Neural progenitor cell (in vitro differentiated cells): ENCODE measurements around the gene MGRN1. TPM values are rescaled to one million over a fixed set of nuclear protein-coding genes. Genes with fewer than 3 reads are reported as not detected.

Experiments used
- DNase-seq: peaks from one replicate; pipeline ENCODE4 v3.0.0-alpha.2; 2016; ENCODE audit warnings: low spot score
- H2AFZ ChIP-seq: fragments of 200-600 bp; sonication (generic); replicated peaks from 2 replicates; pipeline ENCODE4 v1.6.1; 2016; ENCODE audit warnings: antibody characterized with exemption
- H3F3A ChIP-seq: fragments of 200-600 bp; sonication (generic); 2 replicates; pipeline ENCODE4 v1.6.1; 2016; ENCODE audit warnings: antibody characterized with exemption, low read depth
- H3K27ac ChIP-seq: fragments of 200-600 bp; sonication (generic); 2 replicates; pipeline ENCODE4 v1.5.1; 2016; ENCODE audit warnings: mild to moderate bottlenecking
- H3K27me3 ChIP-seq: fragments of 200-600 bp; sonication (generic); 2 replicates; pipeline ENCODE4 v1.6.1; 2016; ENCODE audit warnings: mild to moderate bottlenecking, moderate library complexity
- H3K36me3 ChIP-seq: fragments of 200-600 bp; sonication (generic); 2 replicates; pipeline ENCODE4 v1.5.1; 2016
- H3K4me1 ChIP-seq: fragments of 200-600 bp; sonication (generic); 2 replicates; pipeline ENCODE4 v1.6.1; 2016; ENCODE audit warnings: mixed run types
- H3K4me2 ChIP-seq: fragments of 200-600 bp; sonication (generic); 2 replicates; pipeline ENCODE4 v1.6.1; 2016
- H3K4me3 ChIP-seq: fragments of 200-600 bp; sonication (generic); 2 replicates; pipeline ENCODE4 v1.5.1; 2016
- H3K79me2 ChIP-seq: fragments of 200-600 bp; sonication (generic); 2 replicates; pipeline ENCODE4 v1.6.1; 2016; ENCODE audit warnings: low read depth
- H3K9ac ChIP-seq: fragments of 200-600 bp; sonication (generic); 2 replicates; pipeline ENCODE4 v1.6.1; 2016
- H3K9me3 ChIP-seq: fragments of 200-600 bp; sonication (generic); 2 replicates; pipeline ENCODE4 v1.5.1; 2016; ENCODE audit warnings: low read depth
- H4K20me1 ChIP-seq: fragments of 200-600 bp; sonication (generic); 2 replicates; pipeline ENCODE4 v1.6.1; 2016; ENCODE audit warnings: low read depth
- H3K27ac Mint-ChIP-seq: 3 replicates; pipeline ENCODE4 v1.8.0; 2021; ENCODE audit warnings: mixed read lengths
- H3K27me3 Mint-ChIP-seq: 2 replicates; pipeline ENCODE4 v1.8.0; 2022; ENCODE audit warnings: low read depth, mild to moderate bottlenecking, inconsistent platforms, moderate library complexity, mixed read lengths; ENCODE audit not compliant: insufficient read depth
- H3K36me3 Mint-ChIP-seq: 3 replicates; pipeline ENCODE4 v1.8.0; 2021; ENCODE audit warnings: mixed read lengths
- H3K4me1 Mint-ChIP-seq: 3 replicates; pipeline ENCODE4 v1.8.0; 2021; ENCODE audit warnings: mixed read lengths
- H3K4me3 Mint-ChIP-seq: 3 replicates; pipeline ENCODE4 v1.8.0; 2021; ENCODE audit warnings: mild to moderate bottlenecking, moderate library complexity, mixed read lengths
- H3K9me3 Mint-ChIP-seq: 3 replicates; pipeline ENCODE4 v1.8.0; 2020; ENCODE audit warnings: mixed read lengths
- CTCF ChIP-seq: fragments of 200-600 bp; sonication (generic); IDR thresholded peaks from 2 replicates; pipeline ENCODE4 v1.5.1; 2017; ENCODE audit warnings: antibody characterized with exemption, mild to moderate bottlenecking
- EZH2 ChIP-seq: fragments of 200-600 bp; sonication (generic); IDR thresholded peaks from 2 replicates; pipeline ENCODE4 v1.6.1; 2017; ENCODE audit warnings: antibody characterized with exemption, mild to moderate bottlenecking, moderate library complexity
- EZH2phosphoT487 ChIP-seq: fragments of 200-600 bp; sonication (generic); IDR thresholded peaks from 2 replicates; pipeline ENCODE4 v1.6.1; 2017; ENCODE audit warnings: antibody characterized with exemption
- total RNA-seq: library from RNA; depleted of rRNA; stranded (reverse); fragments of >200 nt; gene quantifications from 2 replicates; pipeline ENCODE4 v1.2.3, GENCODE V29; 2015; ENCODE audit warnings: low replicate concordance

Gene MGRN1
- total RNA-seq, 1 donor from 2014 or later, result 17.5 TPM

- Histone ChIP-seq H3K36me3 (no peaks in the 10 kb centered on the region), H3K4me3 (no peak overlapping the region), H3K79me2 (peaks cover 31% of the 10 kb centered on the region), H3K4me1 (peaks cover 13% of the 10 kb centered on the region), H3K9me3 (no peaks in the 10 kb centered on the region), H3F3A (peaks cover 33% of the 10 kb centered on the region), H3K27ac (peak overlapping the region; percentile 30), H3K4me2 (peak overlapping the region; percentile 53), H3K9ac (no peak overlapping the region), H3K27me3 (no peaks in the 10 kb centered on the region), H2AFZ (peak overlapping the region; percentile 28), H4K20me1 (peaks cover 33% of the 10 kb centered on the region)
- Mint-ChIP-seq H3K27ac (peak overlapping the region; percentile 99), H3K9me3 (no peaks in the 10 kb centered on the region), H3K36me3 (no peaks in the 10 kb centered on the region), H3K4me1 (peaks cover 15% of the 10 kb centered on the region), H3K4me3 (peak overlapping the region; percentile 92), H3K27me3 (peaks cover 7% of the 10 kb centered on the region)
- DNase-seq, result no peak
- peak; percentile 13 for TF ChIP-seq EZH2
- no peak for TF ChIP-seq EZH2phosphoT487
These were observed 9.1 kb upstream of the MGRN1 start for GRCh38 chr16:4615384-4616046.

- peak overlapping the region; percentile 100 for H3K27ac Mint-ChIP-seq
- peak overlapping the region; percentile 79 for H3K27ac ChIP-seq
- peak; percentile 31 for TF ChIP-seq EZH2
- peak; percentile 59 for TF ChIP-seq CTCF
- no peak for TF ChIP-seq EZH2phosphoT487
- no peaks in the 10 kb centered on the region for H3K9me3 Mint-ChIP-seq
- peaks cover 15% of the 10 kb centered on the region for H3K4me1 Mint-ChIP-seq
- no peaks in the 10 kb centered on the region for H3K36me3 Mint-ChIP-seq
- H2AFZ ChIP-seq, result peak overlapping the region; percentile 29
- peak overlapping the region; percentile 75 for H3K4me2 ChIP-seq
- DNase-seq, result peak; percentile 100
- no peaks in the 10 kb centered on the region for H3K27me3 ChIP-seq
- H3K36me3 ChIP-seq, result no peaks in the 10 kb centered on the region
- peak overlapping the region; percentile 7 for H3K9ac ChIP-seq
- H4K20me1 ChIP-seq, result peaks cover 27% of the 10 kb centered on the region
- peak overlapping the region; percentile 92 for H3K4me3 Mint-ChIP-seq
- no peaks in the 10 kb centered on the region for H3K9me3 ChIP-seq
- H3K4me3 ChIP-seq, result peak overlapping the region; percentile 50
- peaks cover 33% of the 10 kb centered on the region for H3F3A ChIP-seq
- peaks cover 13% of the 10 kb centered on the region for H3K4me1 ChIP-seq
- H3K79me2 ChIP-seq, result peaks cover 30% of the 10 kb centered on the region
- peaks cover 4% of the 10 kb centered on the region for H3K27me3 Mint-ChIP-seq
These were observed 8.4 kb upstream of the MGRN1 start for GRCh38 chr16:4616047-4616811.

- no peak overlapping the region for H3K9ac ChIP-seq
- Mint-ChIP-seq H3K36me3 (no peaks in the 10 kb centered on the region), H3K27me3 (peaks cover 4% of the 10 kb centered on the region), H3K27ac (peak overlapping the region; percentile 87), H3K9me3 (no peaks in the 10 kb centered on the region), H3K4me1 (peaks cover 12% of the 10 kb centered on the region), H3K4me3 (peak overlapping the region; percentile 92)
- no peak for DNase-seq
- peaks cover 13% of the 10 kb centered on the region for H3K4me1 ChIP-seq
- H2AFZ ChIP-seq, result no peak overlapping the region
- no peaks in the 10 kb centered on the region for H3K36me3 ChIP-seq
- no peak overlapping the region for H3K4me3 ChIP-seq
- peaks cover 33% of the 10 kb centered on the region for H3F3A ChIP-seq
- no peak overlapping the region for H3K4me2 ChIP-seq
- no peak overlapping the region for H3K27ac ChIP-seq
- no peaks in the 10 kb centered on the region for H3K27me3 ChIP-seq
- peaks cover 13% of the 10 kb centered on the region for H3K79me2 ChIP-seq
- H4K20me1 ChIP-seq, result peaks cover 11% of the 10 kb centered on the region
- no peaks in the 10 kb centered on the region for H3K9me3 ChIP-seq
- TF ChIP-seq CTCF (no peak), EZH2phosphoT487 (no peak), EZH2 (no peak)
These were observed 6.7 kb upstream of the MGRN1 start for GRCh38 chr16:4617880-4618279.
